Tibial nerve (tissue), 4 donors: ENCODE results near the gene MYRF. TPM values are rescaled to one million over a fixed set of nuclear protein-coding genes. Genes with fewer than 3 reads are reported as not detected.

Source experiments
- DNase-seq, 2 donors: peaks; one replicate each; pipeline ENCODE4 v3.0.0-alpha.2; 2019; ENCODE audit warnings: low spot score in 2 of 2
- H3K27ac ChIP-seq, 4 donors: fragments of 200-600 bp; sonication (generic) in 3 of 4; one replicate each; pipeline ENCODE4 v1.5.1; 2017 to 2019; ENCODE audit warnings: mild to moderate bottlenecking in 1 of 4
- H3K27me3 ChIP-seq, 2 donors: fragments of 200-600 bp; sonication (generic) in 1 of 2; one replicate each; pipeline versions ENCODE4 v1.5.1 to v1.6.0; 2017 to 2019
- H3K36me3 ChIP-seq, 3 donors: fragments of 200-600 bp; sonication (generic); one replicate each; pipeline ENCODE4 v1.5.1; 2018 to 2019
- H3K4me1 ChIP-seq, 4 donors: fragments of 200-600 bp; sonication (generic) in 3 of 4; one replicate each; pipeline ENCODE4 v1.5.1; 2017 to 2019
- H3K4me3 ChIP-seq, 4 donors: fragments of 200-600 bp; sonication (generic) in 3 of 4; one replicate each; pipeline ENCODE4 v1.5.1; 2017 to 2019; ENCODE audit warnings: mild to moderate bottlenecking in 1 of 4, moderate library complexity in 1 of 4
- H3K9me3 ChIP-seq, 4 donors: fragments of 200-600 bp; sonication (generic) in 3 of 4; one replicate each; pipeline ENCODE4 v1.5.1; 2017 to 2019
- CTCF ChIP-seq, 5 experiments: fragments of 200-600 bp in 3 of 5; fragments of 450-650 bp in 2 of 5; sonication (generic) in 3 of 5; IDR thresholded peaks; one replicate each; pipeline ENCODE4 v1.5.1; 2016 to 2019; ENCODE audit warnings: antibody characterized with exemption in 5 of 5, mild to moderate bottlenecking in 3 of 5, moderate library complexity in 2 of 5
- EP300 ChIP-seq, 2 donors: sonication (generic); formaldehyde crosslinking; IDR thresholded peaks; one replicate each; pipeline ENCODE4 v1.6.1; 2017; ENCODE audit warnings: antibody characterized with exemption in 2 of 2, mild to moderate bottlenecking in 1 of 2
- POLR2A ChIP-seq, 2 donors: fragments of 450-650 bp; IDR thresholded peaks; one replicate each; pipeline ENCODE4 v1.6.1; 2017; ENCODE audit warnings: antibody characterized with exemption in 2 of 2, mild to moderate bottlenecking in 2 of 2, moderate library complexity in 2 of 2
- WGBS, 2 donors: methylation state at CpG; one replicate each; pipeline ENCODE4 v1.1.5; 2018; 5-methylcytosine and 5-hydroxymethylcytosine counted together
- total RNA-seq, 4 donors: library from RNA; depleted of rRNA; stranded (reverse); fragments of >200 nt; gene quantifications; one replicate each; pipeline ENCODE4 v1.1.0, GENCODE V29; 2016

MYRF gene
- total RNA-seq, 4 donors from 2014 or later = 1.0 to 7.5 (median 2.1) TPM

DNA sequence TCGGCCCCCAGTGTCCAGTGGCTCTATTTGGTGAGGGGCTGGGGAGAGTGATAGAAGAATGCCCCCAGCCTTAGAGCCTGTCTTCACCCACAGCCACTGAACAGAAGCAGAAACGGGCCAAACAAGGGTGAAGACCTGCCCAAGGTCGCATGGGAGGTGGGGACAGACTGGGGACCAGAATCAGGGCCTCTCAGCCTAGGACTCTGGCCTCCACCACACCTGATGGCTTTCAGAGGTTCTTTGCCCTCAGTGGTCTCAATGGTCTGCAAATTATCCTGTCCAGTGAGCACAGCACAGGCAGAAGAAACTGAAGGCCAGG lies 4.5 kb upstream of the MYRF start:
- no peak overlapping the region for H3K27ac ChIP-seq
- TF ChIP-seq POLR2A (IDR thresholded peaks at IDR 0.05) (no peak), CTCF (IDR thresholded peaks at IDR 0.05) (no peak), EP300 (IDR thresholded peaks at IDR 0.05) (no peak)
- WGBS, 2 donors = 14 to 30% methylated on average over 1 to 3 of the region's 3 CpGs
- H3K9me3 ChIP-seq = no peaks in the 10 kb centered on the region
- no peak overlapping the region for H3K4me3 ChIP-seq
- peaks cover 0 to 48% (median 15%) of the 10 kb centered on the region in 4 donors for H3K4me1 ChIP-seq
- no peak for DNase-seq
- H3K36me3 ChIP-seq = peaks cover 0 to 21% (median 0%) of the 10 kb centered on the region in 3 donors
- H3K27me3 ChIP-seq = peaks cover 0 to 2% of the 10 kb centered on the region in 2 donors

- no peaks in the 10 kb centered on the region for H3K9me3 ChIP-seq
- 24 to 31% methylated on average over 21 of the region's 21 CpGs for WGBS, 2 donors
- no peak overlapping the region for H3K4me3 ChIP-seq
- H3K27me3 ChIP-seq = peaks cover 0 to 5% of the 10 kb centered on the region in 2 donors
- no peak for DNase-seq
- TF ChIP-seq CTCF (IDR thresholded peaks at IDR 0.05) (no peak), POLR2A (IDR thresholded peaks at IDR 0.05) (no peak), EP300 (IDR thresholded peaks at IDR 0.05) (no peak)
- H3K27ac ChIP-seq = peak overlapping the region in 1 of 4 donors; percentile 35
- peaks cover 0 to 50% (median 18%) of the 10 kb centered on the region in 4 donors for H3K4me1 ChIP-seq
- peaks cover 0 to 4% (median 0%) of the 10 kb centered on the region in 3 donors for H3K36me3 ChIP-seq
Observed at GRCh38 chr11:61749591-61750217, 2.7 kb upstream of the MYRF start.

DNA sequence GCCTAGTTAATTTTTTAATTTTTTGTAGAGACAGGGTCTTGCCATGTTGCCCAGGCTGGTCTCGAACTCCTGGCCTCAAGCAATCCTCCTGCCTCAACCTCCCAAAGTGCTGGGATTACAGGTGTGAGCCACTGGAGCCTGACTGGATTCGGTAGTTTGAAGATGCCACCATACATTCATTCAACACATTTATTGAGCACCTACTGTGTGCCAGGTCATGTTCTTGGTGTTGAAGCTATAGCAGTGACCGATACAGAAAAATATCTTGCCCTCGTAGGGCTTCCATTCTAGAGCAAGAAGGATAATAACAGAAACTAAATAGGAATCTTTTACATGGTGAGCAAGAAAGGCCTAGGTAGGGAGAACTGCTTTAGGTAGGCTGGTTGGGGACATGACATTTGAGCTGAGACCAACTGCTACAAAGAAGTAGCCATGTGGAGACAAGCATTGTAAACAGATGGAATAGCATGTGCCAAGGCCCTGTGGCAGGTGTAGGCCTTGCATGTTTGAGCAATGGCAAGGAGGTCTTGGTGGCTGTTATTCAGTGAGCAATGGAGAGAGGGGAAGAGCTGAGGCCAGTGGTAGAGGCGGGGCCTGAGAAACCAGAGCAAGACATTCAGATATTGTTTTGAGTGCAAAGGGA lies 1.7 kb upstream of the MYRF start:
- Histone ChIP-seq H3K36me3 (no peaks in the 10 kb centered on the region), H3K4me3 (no peak overlapping the region), H3K27ac (no peak overlapping the region), H3K27me3 (peaks cover 0 to 5% of the 10 kb centered on the region in 2 donors), H3K9me3 (no peaks in the 10 kb centered on the region), H3K4me1 (peaks cover 0 to 44% (median 18%) of the 10 kb centered on the region in 4 donors)
- no peak for TF ChIP-seq CTCF (IDR thresholded peaks at IDR 0.05)
- TF ChIP-seq POLR2A (IDR thresholded peaks at IDR 0.05) = no peak
- TF ChIP-seq EP300 (IDR thresholded peaks at IDR 0.05) = no peak
- no peak for DNase-seq
- WGBS, 2 donors = 95 to 96% methylated on average over 5 of the region's 5 CpGs

GRCh38 chr11:61751384-61751783 lies 1.1 kb upstream of the MYRF start:
- no peak for DNase-seq
- no peaks in the 10 kb centered on the region for H3K9me3 ChIP-seq
- 82 to 84% methylated on average over 14 of the region's 14 CpGs for WGBS, 2 donors
- H3K36me3 ChIP-seq = no peaks in the 10 kb centered on the region
- TF ChIP-seq EP300 (IDR thresholded peaks at IDR 0.05) = no peak
- TF ChIP-seq POLR2A (IDR thresholded peaks at IDR 0.05) = no peak
- TF ChIP-seq CTCF (IDR thresholded peaks at IDR 0.05) = no peak
- no peak overlapping the region for H3K4me3 ChIP-seq
- peaks cover 0 to 5% of the 10 kb centered on the region in 2 donors for H3K27me3 ChIP-seq
- peaks cover 0 to 45% (median 18%) of the 10 kb centered on the region in 4 donors for H3K4me1 ChIP-seq
- H3K27ac ChIP-seq = no peak overlapping the region

DNA sequence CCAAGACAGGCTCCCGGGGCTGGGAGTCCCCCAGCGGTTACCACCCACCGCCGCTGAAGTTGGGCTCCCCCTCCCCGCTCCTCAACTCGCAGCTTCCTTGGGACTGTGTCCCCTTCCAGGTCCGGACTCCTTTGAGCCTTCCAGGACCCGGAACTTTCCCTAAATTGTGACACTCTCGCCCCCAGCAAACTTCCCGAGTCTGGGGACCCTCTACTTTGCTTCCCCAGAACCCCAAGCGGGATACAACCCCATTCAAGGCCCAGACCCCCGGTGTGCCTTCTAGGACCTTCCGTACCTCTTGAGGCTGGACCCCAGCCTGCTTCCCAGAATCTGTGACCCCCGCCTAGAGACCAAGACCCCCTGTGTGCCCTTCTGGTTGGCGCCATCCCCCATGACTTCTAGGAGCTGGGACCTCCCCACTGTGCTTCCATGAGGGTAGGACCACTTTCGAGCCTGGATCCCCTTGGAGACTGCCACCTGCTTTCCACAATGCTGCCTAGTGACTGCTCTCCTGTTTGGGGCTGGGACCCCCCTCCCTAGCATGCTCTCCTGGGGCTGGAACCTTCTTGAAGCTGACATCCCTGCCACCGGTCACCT lies 587 bp downstream of the MYRF start:
- 32 to 47% methylated on average over 17 of the region's 17 CpGs for WGBS, 2 donors
- H3K9me3 ChIP-seq = no peaks in the 10 kb centered on the region
- H3K36me3 ChIP-seq = no peaks in the 10 kb centered on the region
- no peak for DNase-seq
- no peak for TF ChIP-seq CTCF (IDR thresholded peaks at IDR 0.05)
- TF ChIP-seq EP300 (IDR thresholded peaks at IDR 0.05) = no peak
- no peak for TF ChIP-seq POLR2A (IDR thresholded peaks at IDR 0.05)
- H3K4me3 ChIP-seq = peak overlapping the region; percentile 42 to 63 (median 48)
- H3K4me1 ChIP-seq = peaks cover 0 to 42% (median 18%) of the 10 kb centered on the region in 4 donors
- peaks cover 0 to 5% of the 10 kb centered on the region in 2 donors for H3K27me3 ChIP-seq
- H3K27ac ChIP-seq = peak overlapping the region in 3 of 4 donors; percentile 27 to 76 (median 68)
